ENCODE data around the gene FCHSD2.
A peak's percentile ranks its signal among the peaks of the same experiment; 100 is the strongest.
"Not testable (repeated sequence)": the region's sequence is repeated elsewhere in the genome, so short reads cannot be mapped to it uniquely, and the experiment has no call there.

The FCHSD2 gene

DNA sequence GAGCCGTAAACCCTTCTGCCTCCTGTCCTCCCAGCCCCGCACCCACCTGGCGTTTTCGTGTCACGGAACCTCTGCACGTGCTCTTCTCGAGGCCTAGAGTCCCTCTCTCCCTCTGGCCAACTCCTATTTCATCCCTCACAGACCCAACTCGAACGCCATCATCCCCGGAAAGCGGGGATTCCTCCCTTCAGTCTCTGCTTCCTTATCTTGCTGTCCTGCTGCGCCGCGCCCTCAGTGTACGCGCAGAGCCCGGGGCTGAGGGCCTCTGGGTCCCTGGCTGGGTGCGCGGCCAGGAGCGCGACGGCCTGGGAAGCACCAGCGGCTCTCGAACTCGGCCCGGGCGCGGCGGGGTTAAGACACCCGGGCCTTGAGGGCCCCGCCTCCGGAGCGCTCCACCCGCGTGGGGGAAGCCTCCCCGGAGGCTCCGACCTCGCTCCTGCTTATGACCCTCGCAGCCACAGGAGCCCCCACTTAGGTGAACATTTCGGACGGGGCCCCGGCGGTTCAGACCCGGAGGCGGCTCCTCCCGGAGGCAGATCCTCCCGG is 328.3 kb downstream of the FCHSD2 start:
- DNase-seq: peak; percentile 74 to 89 (median 82)

DNA sequence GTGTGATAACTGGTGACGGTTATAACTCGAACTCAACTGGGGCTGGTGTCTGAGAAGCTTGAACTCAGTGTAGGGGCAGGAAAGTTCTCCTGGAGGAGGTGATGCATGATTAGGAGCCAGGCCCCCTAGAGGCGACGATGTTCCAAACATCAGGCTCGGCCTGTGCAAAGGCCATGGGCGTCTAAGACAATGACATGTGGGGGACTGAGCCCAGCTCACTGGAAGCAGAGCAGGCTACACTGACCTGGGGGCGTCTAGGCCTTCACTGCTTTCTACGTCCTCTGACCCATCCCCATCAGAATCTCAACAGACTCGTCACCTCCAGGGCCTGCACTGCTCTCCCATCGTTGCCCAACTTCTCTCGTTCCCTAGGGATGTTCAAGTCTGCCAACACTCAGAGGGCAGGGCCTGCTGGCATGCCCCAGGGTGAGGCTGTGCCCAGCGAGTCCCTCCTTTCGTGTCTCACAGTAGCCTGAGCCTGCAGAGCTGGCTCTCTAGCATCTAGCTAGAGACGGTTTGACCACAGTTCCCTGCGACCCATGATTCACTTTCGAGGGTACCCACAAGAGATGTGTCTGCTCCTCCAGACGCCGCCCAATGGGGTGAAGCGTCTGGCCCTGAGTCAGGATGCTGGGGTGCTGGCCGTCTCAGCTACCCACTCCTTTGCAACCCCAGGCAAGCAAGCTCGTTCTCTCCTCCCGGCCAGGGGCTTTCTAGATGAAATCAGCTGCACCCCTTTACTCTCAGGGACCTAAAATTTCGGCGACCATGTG is 329.0 kb downstream of the FCHSD2 start:
- DNase-seq: peak in 3 of 4 experiments; percentile 22 to 35 (median 23)

DNA sequence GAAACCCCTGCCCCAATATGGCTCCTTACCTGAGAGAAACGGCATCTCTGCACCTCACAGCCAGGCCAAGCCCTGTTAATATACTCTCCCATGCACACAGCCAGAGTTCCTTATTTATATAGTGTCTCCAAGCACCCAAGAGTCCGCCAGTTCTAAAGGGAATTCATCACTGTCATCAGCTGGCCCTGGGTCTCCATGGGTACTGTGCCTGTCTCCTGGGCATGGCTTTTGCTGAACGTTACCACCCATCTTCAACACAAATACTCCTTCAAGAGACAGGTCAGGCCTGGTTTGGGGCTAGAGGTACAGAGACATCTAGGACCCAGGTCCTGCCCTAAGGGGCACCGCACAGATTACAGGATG is 329.5 kb downstream of the FCHSD2 start:
- DNase-seq: no peak

DNA sequence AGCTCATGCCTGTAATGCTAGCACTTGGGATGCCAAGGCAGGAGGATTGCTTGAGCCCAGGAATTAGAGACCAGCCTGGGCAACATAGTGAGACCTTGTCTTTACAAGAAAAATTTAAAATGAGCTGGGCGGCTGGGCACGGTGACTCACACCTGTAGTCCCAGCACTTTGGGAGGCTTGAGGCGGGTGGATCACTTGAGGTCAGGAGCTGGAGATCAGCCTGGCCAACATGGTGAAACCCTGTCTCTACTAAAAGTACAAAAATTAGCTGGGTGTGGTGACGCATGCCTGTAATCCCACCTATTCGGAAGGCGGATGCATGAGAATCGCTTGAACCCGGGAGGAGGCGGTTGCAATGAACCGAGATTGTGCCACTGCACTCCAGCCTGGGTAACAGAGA is 330.4 kb downstream of the FCHSD2 start:
- not testable (repeated sequence) for DNase-seq

DNA sequence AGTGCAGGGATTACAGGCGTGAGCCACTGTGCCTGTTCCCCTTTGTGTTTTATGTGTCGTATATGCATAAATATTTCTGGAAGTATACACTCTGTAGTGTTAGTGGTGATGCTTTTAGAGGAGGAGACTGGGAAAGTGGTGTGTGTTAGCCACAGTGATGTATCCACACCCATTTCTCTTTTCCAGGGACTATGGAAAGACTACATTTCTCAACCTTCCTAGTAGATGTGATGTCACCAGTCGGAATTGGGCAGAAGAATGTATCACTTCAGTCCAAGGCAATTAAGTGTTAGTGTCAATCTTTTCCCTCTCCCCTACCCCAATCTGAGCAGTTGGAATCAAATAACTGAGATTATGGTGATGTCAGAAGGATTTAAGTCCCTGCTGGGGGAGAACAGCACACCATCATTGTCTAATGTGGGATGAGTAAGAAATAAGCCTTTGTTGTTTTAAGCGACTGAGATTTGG is 333.8 kb downstream of the FCHSD2 start:
- DNase-seq: no peak

DNA sequence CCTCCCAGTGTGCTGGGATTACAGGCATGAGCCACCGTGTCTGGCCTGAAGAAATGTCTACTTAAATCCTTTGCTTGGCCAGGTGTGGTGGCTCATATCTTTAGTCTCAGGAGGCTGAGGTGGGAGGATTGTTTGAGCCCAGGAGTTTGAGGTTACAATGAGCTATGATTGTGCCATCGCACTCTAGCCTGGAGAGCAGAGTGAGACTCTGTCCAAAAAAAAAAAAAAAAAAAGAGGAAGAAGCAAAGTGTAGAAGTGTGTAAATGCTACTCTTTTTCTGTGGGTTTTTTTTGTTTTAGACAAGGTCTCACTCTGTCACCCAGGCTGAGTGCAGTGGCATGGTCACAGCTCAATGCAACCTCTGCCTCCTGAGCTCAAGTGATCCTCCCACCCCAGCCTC is 334.3 kb downstream of the FCHSD2 start:
- no peak for DNase-seq

DNA sequence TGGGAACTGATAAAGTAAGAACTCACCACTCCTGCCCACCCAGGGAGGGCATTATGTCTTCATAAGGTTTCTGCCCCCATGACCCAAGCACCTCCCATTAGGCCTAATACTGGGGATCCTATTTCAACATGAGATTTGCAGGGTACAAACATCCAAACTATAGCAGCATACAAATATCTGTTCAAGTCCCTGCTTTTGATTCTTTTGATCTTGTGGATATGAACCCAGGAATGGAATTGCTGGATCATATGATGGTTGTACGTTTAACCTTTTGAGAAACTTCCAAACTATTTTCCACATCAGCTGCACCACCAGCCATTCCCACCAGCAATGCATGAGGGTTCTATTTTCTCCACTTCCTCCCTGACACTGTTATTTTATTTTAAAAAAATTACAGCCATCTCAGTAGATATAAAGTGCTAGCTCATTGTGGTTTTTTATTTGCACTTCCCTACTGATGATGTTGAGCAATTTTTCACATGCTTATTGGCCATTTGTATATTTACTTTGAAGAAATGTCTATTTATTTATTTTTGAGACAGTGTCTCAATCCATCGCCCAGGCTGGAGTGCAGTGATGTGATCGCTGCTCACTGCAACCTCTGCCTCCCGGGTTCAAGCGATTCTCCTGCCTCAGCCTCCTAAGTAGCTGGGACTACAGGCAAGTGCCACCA is 335.0 kb downstream of the FCHSD2 start:
- DNase-seq: no peak

DNA sequence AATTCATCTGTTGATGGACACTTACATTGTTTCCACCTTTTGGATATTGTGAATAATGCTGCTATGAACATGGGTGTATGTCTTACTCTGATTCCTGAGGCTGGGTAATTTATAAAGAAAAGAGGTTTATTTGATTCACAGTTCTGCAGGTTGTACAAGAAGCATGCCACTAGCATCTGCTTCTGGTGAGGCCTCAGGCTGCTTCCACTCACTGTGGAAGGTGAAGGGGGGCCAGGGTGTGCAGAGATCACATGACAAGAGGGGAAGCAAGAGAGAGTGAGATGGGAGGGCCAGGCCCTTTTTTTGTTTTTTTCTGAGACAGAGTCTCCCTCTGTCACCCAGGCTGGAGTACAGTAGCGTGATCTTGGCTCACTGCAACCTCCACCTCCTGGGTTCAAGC is 335.7 kb downstream of the FCHSD2 start:
- DNase-seq: not testable (repeated sequence)

DNA sequence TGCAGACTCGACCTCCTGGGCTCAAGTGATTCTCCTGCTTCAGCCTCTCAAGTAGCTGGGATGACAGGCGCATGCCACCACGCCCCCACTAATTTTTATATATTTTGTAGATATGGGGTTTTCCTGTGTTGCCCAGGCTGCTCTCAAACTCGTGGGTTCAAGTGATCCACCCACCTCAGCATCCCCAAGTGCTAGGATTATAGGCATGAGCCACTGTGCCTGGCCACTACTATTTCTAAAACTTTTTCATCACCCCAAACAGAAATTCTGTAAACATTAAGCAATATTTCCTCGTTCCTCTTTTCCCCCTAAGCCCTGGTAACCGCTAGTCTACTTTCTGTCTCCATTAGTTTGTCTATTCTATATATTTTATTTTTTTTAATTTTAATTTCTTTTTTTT is 336.9 kb downstream of the FCHSD2 start:
- DNase-seq: no peak

DNA sequence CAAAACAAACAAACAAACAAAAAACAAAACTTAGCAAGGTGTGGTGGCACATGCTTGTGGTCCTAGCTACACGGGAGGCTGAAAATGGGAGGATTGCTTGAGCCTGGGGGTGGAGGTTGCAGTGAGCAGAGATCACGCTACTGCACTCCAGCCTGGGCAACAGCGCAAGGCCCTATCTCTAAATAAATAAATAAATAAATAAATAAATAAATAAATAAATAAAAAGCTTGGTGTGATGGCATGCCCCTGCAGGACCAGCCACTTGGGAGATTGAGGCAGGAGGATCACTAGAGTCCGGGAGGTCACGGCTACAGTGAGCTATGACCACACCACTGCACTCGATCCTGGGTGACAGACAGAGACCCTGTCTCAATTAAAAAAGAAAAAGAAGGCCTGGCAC is 339.3 kb downstream of the FCHSD2 start:
- no peak for DNase-seq

DNA sequence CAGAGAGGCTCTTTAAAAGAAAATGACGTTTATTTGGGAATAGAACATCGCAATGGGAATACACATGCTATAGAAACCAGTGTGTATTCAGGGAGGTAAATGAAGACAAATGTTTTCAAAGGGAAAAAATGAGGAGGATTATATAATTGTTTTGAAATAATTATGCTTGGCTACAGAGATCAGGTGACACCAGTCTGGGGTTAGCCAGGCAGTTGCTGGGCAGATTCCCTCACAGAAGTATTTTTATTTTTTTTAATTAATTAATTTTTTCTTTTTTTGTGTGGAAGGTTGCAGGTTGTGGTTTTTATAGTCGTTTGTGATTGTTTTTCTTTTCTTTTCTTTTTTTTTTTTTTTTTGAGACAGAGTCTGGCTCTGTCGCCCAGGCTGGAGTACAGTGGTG is 342.7 kb downstream of the FCHSD2 start:
- DNase-seq: no peak

DNA sequence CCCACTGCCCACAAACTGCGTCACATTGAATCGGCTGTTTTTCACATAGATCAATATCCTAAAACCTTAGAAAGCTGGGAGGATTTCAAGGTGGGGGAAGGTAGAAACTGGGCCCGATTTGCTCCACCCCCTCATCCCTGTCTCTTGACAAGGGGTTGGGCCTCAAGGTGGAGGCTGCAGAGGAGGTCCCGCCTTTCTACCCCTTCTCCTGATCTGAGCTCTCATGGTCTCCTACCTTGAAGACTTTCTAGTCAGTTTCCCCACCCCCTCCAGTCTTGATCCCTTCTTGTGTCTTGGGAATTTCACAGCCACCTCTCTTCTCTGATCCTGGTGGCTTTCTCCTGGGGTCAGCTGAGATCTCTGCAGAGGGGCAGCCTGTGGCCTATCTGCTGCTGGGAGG is 343.8 kb downstream of the FCHSD2 start:
- no peak for DNase-seq

DNA sequence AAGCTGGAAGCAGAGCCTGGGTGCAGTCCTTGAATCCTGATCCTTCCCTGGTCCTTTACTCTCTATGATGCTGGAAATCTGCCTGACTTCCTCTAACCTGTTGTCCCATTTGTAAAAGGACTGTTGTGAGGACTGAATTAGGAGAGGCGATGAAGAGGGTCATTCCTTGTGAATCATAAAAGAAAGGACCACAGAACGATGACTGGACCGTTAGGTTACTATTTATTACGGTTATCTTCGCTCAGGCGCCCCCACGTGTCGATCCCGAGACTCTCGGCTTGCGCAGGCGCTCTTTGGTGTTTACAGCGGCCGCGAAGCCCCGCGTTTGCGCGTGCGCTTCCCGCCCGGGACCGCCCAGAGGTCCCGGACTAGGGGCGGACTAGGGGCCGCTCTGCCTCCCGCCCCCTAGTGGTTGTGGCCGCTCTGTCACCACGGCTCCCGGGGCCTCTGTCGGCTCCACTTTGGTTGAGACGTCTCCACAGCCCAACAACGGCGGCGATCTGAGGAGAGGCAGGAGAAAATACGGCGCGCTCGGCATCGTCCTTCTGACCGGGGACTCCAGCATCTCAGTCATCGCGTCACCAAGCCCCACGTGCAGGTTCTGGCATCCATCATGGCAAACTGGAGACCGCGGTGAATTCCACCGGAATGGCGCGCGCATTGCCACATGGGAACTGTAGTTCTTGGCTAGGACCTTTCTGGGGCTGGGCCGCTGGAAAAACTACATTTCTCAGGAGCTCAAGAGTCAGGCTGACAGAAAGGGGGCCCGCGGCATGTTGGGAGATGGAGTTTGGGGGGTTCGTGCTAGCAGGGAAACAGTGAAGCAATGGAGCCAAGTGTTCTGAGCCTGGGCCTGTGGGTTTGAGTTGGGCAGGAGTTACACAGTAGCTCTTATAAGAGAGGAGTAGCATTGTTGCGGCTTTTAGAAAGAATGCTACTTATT is 348.4 kb downstream of the FCHSD2 start, which contains the start of gene STARD10:
TSS of gene STARD10 (minus strand) at position 623 of the 943 bp plus-strand sequence. CDS start 12,866 bp downstream, outside the sequence.
- DNase-seq: peak; percentile 88 to 96 (median 92)

DNA sequence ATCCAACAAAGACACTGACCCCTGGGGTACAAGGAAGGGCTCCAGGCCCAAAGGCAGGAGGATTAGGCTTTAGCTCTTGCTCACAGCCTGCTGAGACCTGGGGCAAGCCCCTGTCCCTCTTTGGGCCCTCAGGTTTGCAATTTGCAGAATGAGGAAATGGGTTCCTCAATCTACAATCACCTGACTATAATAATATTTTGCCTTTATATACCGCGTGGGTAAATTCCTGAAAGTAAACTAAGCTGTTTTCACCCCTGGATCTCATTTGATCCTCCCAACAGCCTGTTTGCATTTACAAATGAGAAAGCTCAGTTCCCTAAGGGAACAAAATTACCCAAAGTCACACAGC is 349.1 kb downstream of the FCHSD2 start:
- DNase-seq: no peak

DNA sequence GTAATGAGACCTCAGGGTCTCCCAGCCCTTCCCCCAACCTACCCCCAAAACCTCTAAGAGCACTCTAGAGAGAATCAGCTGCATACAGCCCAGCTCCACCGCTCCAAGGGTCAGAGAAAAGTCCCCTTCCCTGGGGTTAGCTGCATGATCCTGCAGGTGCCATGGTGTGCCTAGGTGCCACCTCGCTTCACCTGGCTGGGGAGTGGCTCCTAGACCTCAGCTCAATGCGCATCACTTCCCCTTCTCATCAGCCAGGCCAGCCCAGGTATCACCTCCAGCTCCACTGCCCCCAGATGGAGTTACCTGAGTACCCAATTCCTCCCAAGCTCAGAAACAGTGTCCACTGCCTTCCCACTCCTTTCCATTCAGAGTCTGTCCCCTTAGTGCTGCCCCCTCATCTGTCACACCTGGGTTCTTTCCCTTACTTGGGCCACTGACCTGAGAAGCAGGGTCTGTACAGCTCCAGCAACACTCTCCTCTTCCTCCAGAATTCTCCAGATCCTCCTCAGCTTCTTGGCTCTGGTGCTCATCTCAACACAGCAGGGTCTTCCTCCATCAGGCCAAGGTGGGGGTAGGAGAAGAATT is 349.6 kb downstream of the FCHSD2 start:
- DNase-seq: no peak

DNA sequence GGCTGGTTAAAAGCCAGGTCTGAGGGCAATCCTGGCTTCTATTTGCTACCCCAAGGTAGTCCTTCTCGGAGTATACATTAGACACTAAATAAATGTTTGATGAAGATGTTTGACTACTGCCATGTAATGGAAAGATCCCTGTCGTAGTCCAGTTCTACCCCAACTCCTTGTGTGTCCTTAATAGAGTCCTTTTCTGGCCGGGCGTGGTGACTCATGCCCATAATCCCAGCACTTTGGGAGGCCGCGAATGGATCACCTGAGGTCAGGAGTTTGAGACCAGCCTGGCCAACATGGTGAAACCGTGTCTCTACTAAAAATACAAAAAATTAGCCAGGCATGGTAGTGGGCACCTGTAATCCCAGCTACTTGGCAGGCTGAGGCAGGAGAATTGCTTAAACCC is 350.9 kb downstream of the FCHSD2 start:
- not testable (repeated sequence) for DNase-seq

DNA sequence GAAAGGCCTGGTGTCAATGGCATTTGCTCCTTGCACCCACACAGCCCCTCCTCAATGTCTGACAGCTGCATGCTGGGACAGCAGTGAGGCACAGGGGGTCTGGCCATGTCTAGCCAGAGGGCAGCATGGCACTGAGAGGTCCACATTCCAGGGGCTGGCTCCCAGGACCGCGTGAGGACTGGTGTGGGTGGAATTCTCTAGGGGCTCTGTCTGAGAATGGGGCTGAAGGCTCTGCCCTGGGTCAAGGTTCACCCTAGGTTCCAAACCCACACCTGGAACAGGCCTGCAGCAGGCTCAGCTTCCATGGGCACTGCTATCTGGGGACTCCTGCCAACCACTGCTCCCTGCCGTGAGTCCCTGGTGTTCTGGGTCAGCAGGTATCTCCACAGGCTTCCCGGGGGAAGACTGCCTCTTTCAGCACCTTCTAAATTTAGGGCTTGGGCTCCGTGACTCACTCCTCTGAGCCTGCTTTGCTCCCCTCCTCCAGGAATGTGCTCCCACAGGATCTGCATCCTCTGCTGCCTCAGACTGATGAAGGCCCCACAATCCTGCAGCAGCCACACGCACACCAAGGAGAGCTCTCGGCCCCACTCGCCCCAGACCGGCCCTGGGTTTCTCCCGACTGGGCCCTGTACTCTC is 352.5 kb downstream of the FCHSD2 start:
- no peak for DNase-seq

DNA sequence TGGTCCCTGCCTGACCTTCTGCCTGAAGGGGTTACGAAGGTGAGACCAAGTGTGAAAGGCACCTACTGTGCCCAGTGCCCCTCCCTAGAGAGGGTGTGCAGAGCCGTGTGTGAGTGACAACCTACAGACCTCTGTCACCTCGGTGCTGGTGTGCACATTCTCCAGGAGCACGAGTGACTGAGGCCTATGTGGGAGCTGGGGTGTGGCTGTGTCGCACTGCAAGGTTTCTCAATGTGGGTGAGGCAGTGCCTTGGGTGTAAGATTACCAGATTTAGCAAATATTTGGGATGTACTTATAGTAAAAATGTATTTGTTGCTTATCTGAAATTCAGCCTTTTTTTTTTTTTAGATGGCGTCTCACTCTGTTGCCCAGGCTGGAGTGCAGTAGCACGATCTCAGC is 353.9 kb downstream of the FCHSD2 start:
- no peak for DNase-seq

DNA sequence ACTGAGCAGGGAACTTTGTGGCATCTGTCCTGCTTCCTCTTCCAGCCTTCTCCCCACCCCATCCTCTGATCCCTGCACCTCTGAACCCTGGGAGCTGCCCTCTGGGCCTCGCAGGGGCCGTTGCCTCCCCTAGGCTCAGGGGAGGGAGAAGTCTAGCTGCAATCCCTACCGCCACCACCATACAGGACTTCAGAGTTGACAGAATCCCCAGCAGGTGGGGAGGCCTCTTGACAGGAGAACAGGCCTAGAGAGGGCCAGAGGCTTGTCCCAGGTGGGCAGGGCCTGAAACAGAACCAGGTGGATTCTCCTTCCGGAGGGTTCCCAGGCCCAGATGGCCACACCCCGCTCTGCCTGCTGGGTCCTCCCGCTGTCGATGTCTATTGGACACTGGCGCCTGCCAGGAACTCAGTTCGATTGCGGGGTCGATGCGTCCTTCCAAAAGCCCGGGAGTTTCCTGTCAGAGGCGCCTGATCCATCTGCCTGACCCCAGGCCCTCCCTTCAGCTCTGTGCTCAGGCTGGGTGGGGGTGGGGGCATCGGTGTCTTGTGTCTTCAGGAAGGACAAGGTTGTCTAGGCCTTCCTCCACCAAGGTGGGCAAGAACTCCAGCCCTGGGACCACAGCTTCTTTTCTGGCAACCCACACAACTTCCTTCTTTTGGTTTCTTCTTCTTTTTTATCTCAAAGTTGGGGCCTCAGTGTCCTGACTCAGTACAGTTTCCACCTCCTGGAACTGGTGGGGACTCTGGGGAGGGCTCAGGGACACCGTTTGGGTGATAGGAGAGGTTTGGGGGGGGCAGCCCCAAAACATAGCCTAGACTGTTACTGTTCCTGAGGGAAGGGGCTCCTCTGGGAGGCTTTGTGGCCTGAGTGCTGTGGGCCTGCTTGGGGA is 354.7 kb downstream of the FCHSD2 start:
- no peak for DNase-seq
